CD4-positive, alpha-beta T cell (primary cell): ENCODE data around the gene DNAJB12. TPM values are rescaled to one million over a fixed set of nuclear protein-coding genes. Genes with fewer than 3 reads are reported as not detected.
A peak's percentile ranks its signal among the peaks of the same experiment; 100 is the strongest.

Source experiments
- ATAC-seq: fragments of 200-7000 bp; cut with Tn5 transposase; one replicate; pipeline ENCODE4 v1.10.0; 2022; ENCODE audit warnings: mild to moderate bottlenecking; ENCODE audit not compliant: poor library complexity
- CTCF ChIA-PET: fragments of 350-600 bp; sonication (Branson Sonifier 250); formaldehyde crosslinking; loops from one replicate; lab custom pipeline; 2021; ENCODE audit warnings: antibody characterized with exemption, inconsistent platforms; lab: Charles Lee
- POLR2A ChIA-PET: fragments of 350-600 bp; sonication (Branson Sonifier 250); formaldehyde crosslinking; loops from one replicate; lab custom pipeline; 2021; ENCODE audit warnings: antibody characterized with exemption, inconsistent platforms; lab: Charles Lee
- DNase-seq, 14 experiments: peaks; one replicate each; pipeline ENCODE4 v3.0.0-alpha.2; 2013 to 2020; ENCODE audit warnings: mixed read lengths in 2 of 14
- H3K27ac ChIP-seq, 2 donors: one replicate each; pipeline versions ENCODE4 v1.5.1 to v1.7.0; 2013; ENCODE audit warnings: low read length in 2 of 2, low read depth in 1 of 2, mild to moderate bottlenecking in 1 of 2
- H3K27me3 ChIP-seq, 2 experiments: 1 replicate in 1 of 2; 2 replicates in 1 of 2; pipeline versions ENCODE4 v1.6.1 to v1.7.0; 2013; ENCODE audit warnings: low read length in 2 of 2, control low read depth in 1 of 2, mild to moderate bottlenecking in 1 of 2, moderate library complexity in 1 of 2; ENCODE audit not compliant: insufficient read depth in 2 of 2, control insufficient read depth in 1 of 2
- H3K36me3 ChIP-seq: one replicate; pipeline ENCODE4 v1.6.1; 2013; ENCODE audit warnings: low read length, control low read depth; ENCODE audit not compliant: insufficient read depth
- H3K4me1 ChIP-seq: one replicate; pipeline ENCODE4 v1.6.1; 2013; ENCODE audit warnings: low read length, control low read depth; ENCODE audit not compliant: insufficient read depth
- H3K4me3 ChIP-seq: one replicate; pipeline ENCODE4 v1.5.1; 2013; ENCODE audit warnings: mild to moderate bottlenecking, low read length, moderate library complexity
- H3K9me3 ChIP-seq, 2 experiments: 1 replicate in 1 of 2; 2 replicates in 1 of 2; pipeline versions ENCODE4 v1.6.1 to v1.7.0; 2013; ENCODE audit warnings: low read length in 2 of 2, mild to moderate bottlenecking in 2 of 2, control low read depth in 1 of 2, moderate library complexity in 1 of 2; ENCODE audit not compliant: control insufficient read depth in 1 of 2, insufficient read depth in 1 of 2
- H3K27ac Mint-ChIP-seq: one replicate; pipeline ENCODE4 v1.8.0; 2020; ENCODE audit warnings: mixed read lengths
- H3K27me3 Mint-ChIP-seq: one replicate; pipeline ENCODE4 v1.8.0; 2021; ENCODE audit warnings: mixed read lengths
- H3K36me3 Mint-ChIP-seq: one replicate; pipeline ENCODE4 v1.8.0; 2021; ENCODE audit warnings: low read depth, mixed read lengths
- H3K4me1 Mint-ChIP-seq: one replicate; pipeline ENCODE4 v1.8.0; 2021; ENCODE audit warnings: low read depth, mixed read lengths
- H3K4me3 Mint-ChIP-seq: one replicate; pipeline ENCODE4 v1.8.0; 2020; ENCODE audit warnings: mild to moderate bottlenecking, mixed read lengths
- H3K9me3 Mint-ChIP-seq: one replicate; pipeline ENCODE4 v1.8.0; 2020; ENCODE audit warnings: mixed read lengths
- intact Hi-C, 2 experiments: fragments of 100-400 bp; cut with DNase I in 1 of 2; cut with micrococcal nuclease in 1 of 2; formaldehyde crosslinking; loops; one replicate each; pipeline versions ENCODE4 v1.15.1 to v1.9.0; 2023 to 2025; cut with DNase I, micrococcal nuclease
- total RNA-seq, 174 experiments: library from RNA in 2 of 174; stranded (reverse) in 2 of 174; gene quantifications; one replicate each; pipeline ENCODE4 v1.2.3 and lab custom pipeline; 2021 to 2026
- TF ChIP-seq, protein P1 (sequence below): fragments of 200-600 bp; IDR thresholded peaks from one replicate; pipeline ENCODE4 v1.8.0; 2022; ENCODE audit warnings: antibody characterized with exemption, mild to moderate bottlenecking

Gene DNAJB12
- total RNA-seq, 2 experiments from 2014 or later, result 25.2 to 27.0 TPM

DNA sequence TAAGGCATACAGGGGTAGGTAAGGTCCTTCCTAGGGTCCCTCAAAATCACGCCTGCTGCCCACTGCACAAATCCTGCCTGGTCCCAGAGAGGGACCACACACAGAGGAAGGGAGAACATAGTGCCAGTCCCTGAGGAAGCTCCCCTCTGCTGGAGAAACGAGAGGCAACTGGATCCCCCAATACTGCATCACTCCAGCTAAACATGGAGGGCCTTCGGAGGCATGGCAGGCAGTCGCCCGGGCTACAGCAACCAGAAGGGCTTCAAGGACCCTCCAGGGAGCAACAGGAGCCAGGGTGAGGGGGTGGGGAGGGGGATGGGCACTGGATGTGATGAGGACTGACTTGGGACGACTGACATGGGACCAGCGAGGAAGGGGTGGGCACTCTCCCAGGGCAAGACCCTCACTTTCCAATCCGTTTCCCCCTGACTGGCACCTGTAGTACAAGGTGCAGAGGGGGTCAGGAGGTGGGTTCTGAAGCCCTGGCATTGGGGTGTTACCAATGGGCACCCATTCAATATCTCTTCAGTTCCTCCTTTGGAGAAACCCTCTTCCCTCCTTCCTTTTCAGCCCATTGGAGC is 59.3 kb downstream of the DNAJB12 start:
- Mint-ChIP-seq H3K36me3 (no peaks in the 10 kb centered on the region), H3K27me3 (no peaks in the 10 kb centered on the region), H3K4me1 (peaks cover 75% of the 10 kb centered on the region), H3K4me3 (peak overlapping the region; percentile 46), H3K9me3 (no peaks in the 10 kb centered on the region), H3K27ac (peak overlapping the region; percentile 96)
- Histone ChIP-seq H3K9me3 (no peaks in the 10 kb centered on the region), H3K27me3 (no peaks in the 10 kb centered on the region), H3K4me3 (no peak overlapping the region), H3K4me1 (peaks cover 83% of the 10 kb centered on the region), H3K36me3 (no peaks in the 10 kb centered on the region), H3K27ac (no peak overlapping the region)
- ChIA-PET CTCF (interaction anchor here (0.9 to 1.0 kb wide), 2 partner anchors 21 to 25 kb away, joined by 3 read pairs; no protein-coding TSS in a partner anchor), POLR2A (interaction anchor here (0.6 to 1.2 kb wide), 2 partner anchors 21 to 22 kb away, joined by 3 to 4 read pairs; partner anchors contain the start of gene DDIT4)
- intact Hi-C loops, result loop anchor here in 1 of 2 experiments (5.0 kb wide), 1 partner anchor 33 kb away; no protein-coding TSS in a partner anchor
- TF ChIP-seq, protein P1, sequence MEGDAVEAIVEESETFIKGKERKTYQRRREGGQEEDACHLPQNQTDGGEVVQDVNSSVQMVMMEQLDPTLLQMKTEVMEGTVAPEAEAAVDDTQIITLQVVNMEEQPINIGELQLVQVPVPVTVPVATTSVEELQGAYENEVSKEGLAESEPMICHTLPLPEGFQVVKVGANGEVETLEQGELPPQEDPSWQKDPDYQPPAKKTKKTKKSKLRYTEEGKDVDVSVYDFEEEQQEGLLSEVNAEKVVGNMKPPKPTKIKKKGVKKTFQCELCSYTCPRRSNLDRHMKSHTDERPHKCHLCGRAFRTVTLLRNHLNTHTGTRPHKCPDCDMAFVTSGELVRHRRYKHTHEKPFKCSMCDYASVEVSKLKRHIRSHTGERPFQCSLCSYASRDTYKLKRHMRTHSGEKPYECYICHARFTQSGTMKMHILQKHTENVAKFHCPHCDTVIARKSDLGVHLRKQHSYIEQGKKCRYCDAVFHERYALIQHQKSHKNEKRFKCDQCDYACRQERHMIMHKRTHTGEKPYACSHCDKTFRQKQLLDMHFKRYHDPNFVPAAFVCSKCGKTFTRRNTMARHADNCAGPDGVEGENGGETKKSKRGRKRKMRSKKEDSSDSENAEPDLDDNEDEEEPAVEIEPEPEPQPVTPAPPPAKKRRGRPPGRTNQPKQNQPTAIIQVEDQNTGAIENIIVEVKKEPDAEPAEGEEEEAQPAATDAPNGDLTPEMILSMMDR, result no peak
- DNase-seq (peak in 1 of 14 experiments; percentile 37), ATAC-seq (no peak)

DNA sequence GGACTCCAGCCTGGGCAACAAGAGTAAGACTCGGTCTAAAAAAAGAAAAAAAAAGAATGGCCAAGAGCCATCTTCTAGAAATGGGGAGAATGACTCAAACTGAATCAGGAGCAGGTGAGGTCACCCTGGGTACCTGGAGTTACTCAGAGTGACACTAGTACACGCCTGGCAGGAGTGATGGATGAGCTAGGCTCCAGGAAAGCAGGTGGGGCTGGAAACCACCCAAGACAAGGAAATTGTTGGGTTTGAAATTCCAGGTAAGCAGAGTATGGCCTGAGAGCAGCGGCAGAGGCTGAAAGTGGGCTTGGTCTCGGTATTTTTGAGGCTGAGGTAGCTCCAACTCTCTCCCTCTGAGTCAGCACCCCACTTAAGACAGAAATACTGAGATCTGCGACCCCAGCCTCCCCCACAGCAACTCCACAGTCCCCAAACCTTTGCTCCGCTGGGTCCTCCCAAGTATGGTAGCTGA is 62.5 kb downstream of the DNAJB12 start:
- Histone ChIP-seq H3K9me3 (no peaks in the 10 kb centered on the region), H3K4me1 (peaks cover 67% of the 10 kb centered on the region), H3K36me3 (no peaks in the 10 kb centered on the region), H3K27ac (no peak overlapping the region), H3K4me3 (no peak overlapping the region), H3K27me3 (no peaks in the 10 kb centered on the region)
- peak in 2 of 14 experiments; percentile 33 to 35 for DNase-seq
- peak overlapping the region; percentile 27 for H3K4me3 Mint-ChIP-seq
- peaks cover 62% of the 10 kb centered on the region for H3K4me1 Mint-ChIP-seq
- no peaks in the 10 kb centered on the region for H3K9me3 Mint-ChIP-seq
- H3K27me3 Mint-ChIP-seq, result no peaks in the 10 kb centered on the region
- intact Hi-C loops, result no loop called here
- TF ChIP-seq, protein P1, result no peak
- CTCF ChIA-PET, result interaction anchor here (0.7 to 2.0 kb wide), 4 partner anchors 10 to 34 kb away, joined by 3 to 8 read pairs (median 3); no protein-coding TSS in a partner anchor
- no peak for ATAC-seq
- H3K36me3 Mint-ChIP-seq, result no peaks in the 10 kb centered on the region
- POLR2A ChIA-PET, result interaction anchor here (0.6 to 4.5 kb wide), 10 partner anchors 9 to 205 kb away, joined by 3 to 27 read pairs (median 6); partner anchors contain the start of genes DDIT4 and SPOCK2
- peak overlapping the region; percentile 52 for H3K27ac Mint-ChIP-seq

GRCh38 chr10:72291019-72291532 is 63.6 kb downstream of the DNAJB12 start:
- H3K36me3 Mint-ChIP-seq, result no peaks in the 10 kb centered on the region
- intact Hi-C loops, result no loop called here
- no peaks in the 10 kb centered on the region for H3K27me3 Mint-ChIP-seq
- CTCF ChIA-PET, result interaction anchor here (0.6 to 1.5 kb wide), 8 partner anchors 9 to 243 kb away, joined by 3 to 5 read pairs (median 3); no protein-coding TSS in a partner anchor
- no peaks in the 10 kb centered on the region for H3K27me3 ChIP-seq
- peak overlapping the region; percentile 67 for H3K4me3 Mint-ChIP-seq
- H3K4me3 ChIP-seq, result no peak overlapping the region
- POLR2A ChIA-PET, result interaction anchor here (0.5 to 4.5 kb wide), 12 partner anchors 8 to 204 kb away, joined by 3 to 27 read pairs (median 4); partner anchors contain the start of gene DDIT4
- H3K4me1 ChIP-seq, result peaks cover 65% of the 10 kb centered on the region
- ATAC-seq (peak; percentile 67), DNase-seq (peak in 5 of 14 experiments; percentile 44 to 83 (median 58))
- no peaks in the 10 kb centered on the region for H3K9me3 Mint-ChIP-seq
- H3K4me1 Mint-ChIP-seq, result peaks cover 66% of the 10 kb centered on the region
- H3K9me3 ChIP-seq, result no peaks in the 10 kb centered on the region
- no peaks in the 10 kb centered on the region for H3K36me3 ChIP-seq
- H3K27ac Mint-ChIP-seq, result peak overlapping the region; percentile 49
- H3K27ac ChIP-seq, result no peak overlapping the region
- TF ChIP-seq, protein P1, result no peak
